BJ (cell line): ENCODE measurements around the gene TMEM130. TPM values are rescaled to one million over a fixed set of nuclear protein-coding genes. Genes with fewer than 3 reads are reported as not detected.

Experiments used
- CTCF ChIA-PET: fragments of 350-600 bp; formaldehyde crosslinking; extraction: SDS; loops from one replicate; lab custom pipeline; 2021; ENCODE audit warnings: antibody characterized with exemption, inconsistent platforms; lab: Yijun Ruan, JAX
- POLR2A ChIA-PET: fragments of 300-600 bp; sonication (Branson Sonifier 250); formaldehyde crosslinking; extraction: SDS; loops from one replicate; lab custom pipeline; 2021; ENCODE audit warnings: antibody characterized with exemption; lab: Charles Lee
- DNase-seq: peaks from one replicate; pipeline ENCODE4 v3.0.0-alpha.2; 2011; ENCODE audit warnings: low read depth
- H3K27me3 ChIP-seq: 2 replicates; pipeline ENCODE4 v1.6.0; 2011; ENCODE audit warnings: low read length; ENCODE audit not compliant: control insufficient read depth, insufficient read depth
- H3K36me3 ChIP-seq: 2 replicates; pipeline ENCODE4 v1.5.1; 2011; ENCODE audit warnings: low read length; ENCODE audit not compliant: control insufficient read depth, insufficient read depth
- H3K4me3 ChIP-seq: 2 replicates; pipeline ENCODE4 v1.5.1; 2011; ENCODE audit warnings: low read depth, mild to moderate bottlenecking, control low read depth, low read length
- polyA plus RNA-seq: library from polyadenylated mRNA; depleted of rRNA; stranded (reverse); fragments of >200 nt; gene quantifications from 2 replicates; pipeline ENCODE4 v1.2.3, GENCODE V29; 2011
- TF ChIP-seq, protein P1 (sequence below): IDR thresholded peaks from 2 replicates; pipeline ENCODE4 v1.5.1; 2011; ENCODE audit warnings: low read depth, mild to moderate bottlenecking, control low read depth, inconsistent platforms, low read length, moderate library complexity; ENCODE audit not compliant: insufficient read depth

The TMEM130 gene
- polyA plus RNA-seq, 1 experiment: 6.4 TPM

DNA sequence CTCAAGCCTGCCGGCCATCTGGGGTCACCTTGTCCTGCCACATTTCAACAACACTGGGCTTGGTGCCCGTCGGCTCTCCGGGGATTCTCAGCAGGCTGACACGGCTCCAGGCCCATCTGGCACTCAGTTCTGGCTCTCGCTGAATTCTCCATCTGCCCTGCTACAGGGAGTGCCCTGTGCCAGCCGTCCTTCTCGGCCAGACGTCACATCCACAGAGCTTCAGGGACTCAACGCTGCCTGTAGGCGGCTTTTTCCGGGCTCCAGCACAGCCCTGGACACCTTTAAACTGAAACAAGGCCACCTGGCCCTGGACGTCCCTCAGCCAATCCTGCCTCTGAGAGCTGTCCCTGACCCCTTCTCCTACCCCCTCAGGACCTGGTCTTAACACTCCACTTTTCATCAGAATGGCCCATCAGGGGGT is 43.0 kb downstream of the TMEM130 start:
- peaks cover 4% of the 10 kb centered on the region for H3K27me3 ChIP-seq
- H3K4me3 ChIP-seq: no peak overlapping the region
- no peak for DNase-seq
- no peaks in the 10 kb centered on the region for H3K36me3 ChIP-seq
- CTCF ChIA-PET: interaction anchor here (1.0 to 2.5 kb wide), 2 partner anchors 10 to 15 kb away, joined by 3 to 10 read pairs; no protein-coding TSS in a partner anchor
- POLR2A ChIA-PET: no interaction called here
- TF ChIP-seq, protein P1, sequence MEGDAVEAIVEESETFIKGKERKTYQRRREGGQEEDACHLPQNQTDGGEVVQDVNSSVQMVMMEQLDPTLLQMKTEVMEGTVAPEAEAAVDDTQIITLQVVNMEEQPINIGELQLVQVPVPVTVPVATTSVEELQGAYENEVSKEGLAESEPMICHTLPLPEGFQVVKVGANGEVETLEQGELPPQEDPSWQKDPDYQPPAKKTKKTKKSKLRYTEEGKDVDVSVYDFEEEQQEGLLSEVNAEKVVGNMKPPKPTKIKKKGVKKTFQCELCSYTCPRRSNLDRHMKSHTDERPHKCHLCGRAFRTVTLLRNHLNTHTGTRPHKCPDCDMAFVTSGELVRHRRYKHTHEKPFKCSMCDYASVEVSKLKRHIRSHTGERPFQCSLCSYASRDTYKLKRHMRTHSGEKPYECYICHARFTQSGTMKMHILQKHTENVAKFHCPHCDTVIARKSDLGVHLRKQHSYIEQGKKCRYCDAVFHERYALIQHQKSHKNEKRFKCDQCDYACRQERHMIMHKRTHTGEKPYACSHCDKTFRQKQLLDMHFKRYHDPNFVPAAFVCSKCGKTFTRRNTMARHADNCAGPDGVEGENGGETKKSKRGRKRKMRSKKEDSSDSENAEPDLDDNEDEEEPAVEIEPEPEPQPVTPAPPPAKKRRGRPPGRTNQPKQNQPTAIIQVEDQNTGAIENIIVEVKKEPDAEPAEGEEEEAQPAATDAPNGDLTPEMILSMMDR: 0 out of 2 replicates have a peak, but pooled peaks have one; percentile 18

DNA sequence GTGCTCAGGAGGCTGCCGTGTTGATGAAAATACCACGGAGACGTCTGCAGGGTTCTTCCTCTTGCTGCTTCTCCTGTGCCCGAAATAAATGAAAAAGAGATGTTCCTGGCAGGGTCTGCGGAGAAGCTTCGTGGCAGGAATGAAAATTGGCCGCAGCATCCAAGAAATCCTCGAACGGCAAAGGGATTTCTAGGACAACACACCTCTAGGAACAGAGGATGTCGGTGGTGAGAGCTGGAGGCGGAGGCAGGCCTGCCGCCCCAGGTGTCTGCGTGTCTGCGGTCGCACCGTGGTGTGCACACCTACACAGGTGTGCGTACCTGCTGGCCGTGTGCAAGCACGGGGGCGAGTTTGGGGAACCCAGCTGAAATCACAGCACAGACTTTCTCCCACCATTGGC is 43.4 kb downstream of the TMEM130 start:
- no peaks in the 10 kb centered on the region for H3K36me3 ChIP-seq
- ChIA-PET POLR2A (no interaction called here), CTCF (interaction anchor here (1.0 kb wide), 1 partner anchor 10 kb away, joined by 3 read pairs; no protein-coding TSS in a partner anchor)
- TF ChIP-seq, protein P1: no peak
- no peak for DNase-seq
- H3K4me3 ChIP-seq: no peak overlapping the region
- H3K27me3 ChIP-seq: peaks cover 4% of the 10 kb centered on the region

DNA sequence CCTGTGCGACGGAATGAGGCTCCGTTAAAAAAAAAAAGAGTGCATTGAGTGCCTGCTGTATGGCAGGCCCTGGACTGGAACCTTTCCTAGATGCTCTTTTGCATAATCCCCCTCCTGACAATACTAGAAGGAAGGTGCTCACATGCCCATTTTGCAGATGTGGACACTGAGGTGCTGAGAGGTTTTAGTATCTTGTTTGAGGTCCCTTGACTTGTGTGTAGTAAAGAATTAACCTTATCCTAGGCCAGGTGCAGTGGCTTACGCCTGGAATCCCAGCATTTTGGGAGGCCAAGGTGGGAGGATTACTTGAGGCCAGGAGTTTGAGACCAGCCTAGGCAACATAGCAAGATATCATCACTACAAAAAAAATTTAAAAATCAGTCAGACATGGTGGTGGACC is 46.6 kb downstream of the TMEM130 start:
- H3K27me3 ChIP-seq: peaks cover 4% of the 10 kb centered on the region
- CTCF ChIA-PET: interaction anchor here (1.4 to 2.2 kb wide), 2 partner anchors 13 to 18 kb away, joined by 6 to 8 read pairs; no protein-coding TSS in a partner anchor
- TF ChIP-seq, protein P1: no peak
- no peak for DNase-seq
- POLR2A ChIA-PET: no interaction called here
- H3K36me3 ChIP-seq: no peaks in the 10 kb centered on the region
- no peak overlapping the region for H3K4me3 ChIP-seq

DNA sequence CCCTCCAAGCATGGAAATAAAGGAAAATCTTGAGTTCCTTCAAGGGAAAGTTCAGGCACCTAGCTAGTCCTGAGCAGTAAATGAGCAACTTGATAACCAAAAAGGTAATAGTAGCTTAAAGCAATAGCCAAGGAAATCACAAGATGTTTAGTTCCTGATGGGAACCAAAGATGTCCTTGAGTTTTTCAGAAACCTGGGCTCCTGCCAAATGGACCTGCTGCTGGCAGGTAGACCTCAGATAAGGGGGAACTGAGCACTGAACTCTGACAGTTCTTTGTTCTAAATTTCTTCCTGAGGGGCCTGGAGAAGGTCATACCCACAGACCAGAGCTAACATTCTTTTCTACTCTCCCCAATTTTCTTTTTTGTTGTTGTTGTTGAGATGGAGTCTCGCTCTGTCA is 48.5 kb downstream of the TMEM130 start:
- Histone ChIP-seq H3K4me3 (no peak overlapping the region), H3K27me3 (no peaks in the 10 kb centered on the region), H3K36me3 (no peaks in the 10 kb centered on the region)
- DNase-seq: no peak
- ChIA-PET POLR2A (no interaction called here), CTCF (interaction anchor here (0.7 kb wide), 1 partner anchor 156 kb away, joined by 3 read pairs; no protein-coding TSS in a partner anchor)
- TF ChIP-seq, protein P1: no peak

DNA sequence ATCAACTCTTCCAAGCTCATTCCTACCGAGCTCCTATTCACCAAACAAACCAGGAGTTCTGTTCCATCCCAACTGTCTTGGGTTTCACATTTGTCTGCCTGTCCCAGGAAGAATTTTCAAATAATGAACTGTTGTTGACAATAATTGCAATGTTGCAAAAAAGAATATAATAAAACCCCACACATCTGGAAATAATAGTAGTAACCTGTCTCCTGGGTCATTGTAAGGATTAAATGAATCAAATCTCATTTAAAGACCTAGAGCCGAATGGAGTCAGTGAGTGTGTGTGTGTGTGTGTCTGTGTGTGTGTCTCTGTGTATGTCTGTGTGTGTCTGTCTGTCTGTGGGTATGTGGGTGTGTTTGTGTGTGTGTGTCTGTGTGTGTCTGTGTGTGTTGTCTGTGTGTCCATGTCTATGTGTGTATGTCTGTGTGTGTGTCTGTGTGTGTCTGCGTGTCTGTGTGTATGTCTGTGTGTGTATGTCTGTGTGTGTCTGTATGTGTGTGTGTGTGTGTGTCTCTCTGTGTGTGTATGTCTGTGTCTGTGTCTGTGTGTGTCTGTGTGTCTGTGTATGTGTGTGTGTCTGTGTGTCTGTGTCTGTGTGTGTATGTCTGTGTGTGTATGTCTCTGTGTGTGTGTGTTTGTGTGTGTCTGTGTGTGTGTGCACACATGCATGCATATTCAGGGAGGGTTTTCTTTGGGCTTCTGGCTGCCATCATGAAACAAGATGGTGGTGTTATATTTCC is 52.7 kb downstream of the TMEM130 start:
- ChIA-PET POLR2A (no interaction called here), CTCF (no interaction called here)
- TF ChIP-seq, protein P1: no peak
- Histone ChIP-seq H3K4me3 (no peak overlapping the region), H3K27me3 (no peaks in the 10 kb centered on the region), H3K36me3 (no peaks in the 10 kb centered on the region)
- no peak for DNase-seq
